WTC11 (cell line): ENCODE measurements around the gene FANCI.

Experiments
- AFF4 ChIP-seq: sonication (generic); formaldehyde crosslinking; IDR thresholded peaks from 2 replicates; pipeline ENCODE4 v1.8.1; 2023; ENCODE audit warnings: mild to moderate bottlenecking, missing genetic modification reagents, borderline replicate concordance
- CTCF ChIP-seq: fragments of 200-600 bp; IDR thresholded peaks from 2 replicates; pipeline ENCODE4 v1.8.0; 2022; ENCODE audit warnings: antibody characterized with exemption
- ESRRA ChIP-seq: sonication (generic); formaldehyde crosslinking; IDR thresholded peaks from 2 replicates; pipeline ENCODE4 v1.8.1; 2022; ENCODE audit warnings: mild to moderate bottlenecking, missing genetic modification reagents, borderline replicate concordance
- ZNF138 ChIP-seq: sonication (generic); formaldehyde crosslinking; conservative IDR thresholded peaks from 2 replicates; pipeline ENCODE4 v1.8.1; 2022; ENCODE audit warnings: mild to moderate bottlenecking, moderate library complexity, missing genetic modification reagents

- TF ChIP-seq CTCF (no peak), ZNF138 (CRISPR knock-in tag) (no peak), AFF4 (no peak), ESRRA (CRISPR knock-in tag) (no peak)
Measured at GRCh38 chr15:89330119-89330518, 86.3 kb downstream of the FANCI start.
